Activated T-helper 2 cell treated with anti-CD3 and anti-CD28 coated beads, Interferon-gamma antibody, Interleukin-2, Interleukin-4, amounts not matched to agents 10 μg/mL and 5 μg/mL and 100 μg/mL, durations not matched to agents 14 hours and 24 hours and 36 hours (primary cell): ENCODE measurements around the gene CDH4. TPM values are rescaled to one million over a fixed set of nuclear protein-coding genes. Genes with fewer than 3 reads are reported as not detected.

ENCODE experiments used
- DNase-seq: peaks from one replicate; pipeline ENCODE4 v3.0.0; 2021; ENCODE audit warnings: low spot score
- H3K27ac Mint-ChIP-seq: one replicate; pipeline ENCODE4 v1.8.0; 2021; ENCODE audit warnings: mixed read lengths
- H3K27me3 Mint-ChIP-seq: one replicate; pipeline ENCODE4 v1.8.0; 2021; ENCODE audit warnings: low read depth, mixed read lengths
- H3K36me3 Mint-ChIP-seq: one replicate; pipeline ENCODE4 v1.8.0; 2021; ENCODE audit warnings: low read depth, mixed read lengths
- H3K4me1 Mint-ChIP-seq: one replicate; pipeline ENCODE4 v1.8.0; 2021; ENCODE audit warnings: low read depth, mixed read lengths
- H3K4me3 Mint-ChIP-seq: one replicate; pipeline ENCODE4 v1.8.0; 2021; ENCODE audit warnings: low read depth, mild to moderate bottlenecking, moderate library complexity, mixed read lengths
- H3K9me3 Mint-ChIP-seq: one replicate; pipeline ENCODE4 v1.8.0; 2021; ENCODE audit warnings: mixed read lengths
- intact Hi-C: fragments of 100-400 bp; cut with micrococcal nuclease; formaldehyde crosslinking; loops from one replicate; pipeline ENCODE4 v1.15.1; 2023
- total RNA-seq: library from RNA; stranded (reverse); gene quantifications from 2 replicates; pipeline ENCODE4 v1.2.3, GENCODE V29; 2022

CDH4 gene
- total RNA-seq, 1 donor from 2014 or later = not detected

- Mint-ChIP-seq H3K4me3 (no peak overlapping the region), H3K27ac (no peak overlapping the region), H3K36me3 (no peaks in the 10 kb centered on the region), H3K4me1 (no peaks in the 10 kb centered on the region), H3K27me3 (no peaks in the 10 kb centered on the region), H3K9me3 (no peaks in the 10 kb centered on the region)
- intact Hi-C loops = no loop called here
- no peak for DNase-seq
Measured at GRCh38 chr20:61698598-61699494, 446.8 kb downstream of the CDH4 start.

GRCh38 chr20:61699495-61700374 lies 447.7 kb downstream of the CDH4 start:
- Mint-ChIP-seq H3K4me1 (no peaks in the 10 kb centered on the region), H3K4me3 (no peak overlapping the region), H3K27me3 (no peaks in the 10 kb centered on the region), H3K36me3 (no peaks in the 10 kb centered on the region), H3K9me3 (no peaks in the 10 kb centered on the region), H3K27ac (no peak overlapping the region)
- intact Hi-C loops = no loop called here
- DNase-seq = no peak

GRCh38 chr20:61700595-61701140 lies 448.6 kb downstream of the CDH4 start:
- intact Hi-C loops = no loop called here
- Mint-ChIP-seq H3K4me3 (no peak overlapping the region), H3K27ac (no peak overlapping the region), H3K36me3 (no peaks in the 10 kb centered on the region), H3K9me3 (no peaks in the 10 kb centered on the region), H3K4me1 (no peaks in the 10 kb centered on the region), H3K27me3 (no peaks in the 10 kb centered on the region)
- no peak for DNase-seq

- no peaks in the 10 kb centered on the region for H3K9me3 Mint-ChIP-seq
- H3K27me3 Mint-ChIP-seq = no peaks in the 10 kb centered on the region
- no peaks in the 10 kb centered on the region for H3K36me3 Mint-ChIP-seq
- H3K4me3 Mint-ChIP-seq = no peak overlapping the region
- intact Hi-C loops = no loop called here
- H3K27ac Mint-ChIP-seq = no peak overlapping the region
- H3K4me1 Mint-ChIP-seq = no peaks in the 10 kb centered on the region
- DNase-seq = no peak
Measured at GRCh38 chr20:61701401-61701800, 449.3 kb downstream of the CDH4 start.

- intact Hi-C loops = no loop called here
- Mint-ChIP-seq H3K27me3 (no peaks in the 10 kb centered on the region), H3K4me1 (no peaks in the 10 kb centered on the region), H3K27ac (no peak overlapping the region), H3K36me3 (no peaks in the 10 kb centered on the region), H3K9me3 (no peaks in the 10 kb centered on the region), H3K4me3 (no peak overlapping the region)
- no peak for DNase-seq
Measured at GRCh38 chr20:61701802-61702201, 449.7 kb downstream of the CDH4 start.

- no peak for DNase-seq
- no peaks in the 10 kb centered on the region for H3K27me3 Mint-ChIP-seq
- intact Hi-C loops = no loop called here
- no peaks in the 10 kb centered on the region for H3K4me1 Mint-ChIP-seq
- H3K4me3 Mint-ChIP-seq = no peak overlapping the region
- no peaks in the 10 kb centered on the region for H3K9me3 Mint-ChIP-seq
- H3K36me3 Mint-ChIP-seq = no peaks in the 10 kb centered on the region
- no peak overlapping the region for H3K27ac Mint-ChIP-seq
Measured at GRCh38 chr20:61702246-61702645, 450.2 kb downstream of the CDH4 start.

GRCh38 chr20:61704661-61705060 lies 452.6 kb downstream of the CDH4 start:
- H3K36me3 Mint-ChIP-seq = no peaks in the 10 kb centered on the region
- intact Hi-C loops = no loop called here
- no peak for DNase-seq
- H3K27me3 Mint-ChIP-seq = no peaks in the 10 kb centered on the region
- H3K27ac Mint-ChIP-seq = no peak overlapping the region
- H3K4me1 Mint-ChIP-seq = no peaks in the 10 kb centered on the region
- H3K4me3 Mint-ChIP-seq = no peak overlapping the region
- H3K9me3 Mint-ChIP-seq = no peaks in the 10 kb centered on the region

GRCh38 chr20:61705386-61706258 lies 453.6 kb downstream of the CDH4 start:
- Mint-ChIP-seq H3K36me3 (no peaks in the 10 kb centered on the region), H3K9me3 (no peaks in the 10 kb centered on the region), H3K4me1 (no peaks in the 10 kb centered on the region), H3K27me3 (no peaks in the 10 kb centered on the region), H3K27ac (no peak overlapping the region), H3K4me3 (no peak overlapping the region)
- intact Hi-C loops = no loop called here
- no peak for DNase-seq

- Mint-ChIP-seq H3K4me3 (no peak overlapping the region), H3K9me3 (peaks cover 3% of the 10 kb centered on the region), H3K4me1 (no peaks in the 10 kb centered on the region), H3K27me3 (no peaks in the 10 kb centered on the region), H3K36me3 (no peaks in the 10 kb centered on the region), H3K27ac (no peak overlapping the region)
- no peak for DNase-seq
- intact Hi-C loops = no loop called here
Measured at GRCh38 chr20:61706259-61706961, 454.3 kb downstream of the CDH4 start.

- Mint-ChIP-seq H3K4me1 (no peaks in the 10 kb centered on the region), H3K9me3 (peaks cover 8% of the 10 kb centered on the region)
Measured at GRCh38 chr20:61708891-61709290, 456.8 kb downstream of the CDH4 start.

GRCh38 chr20:61710108-61710507 lies 458.0 kb downstream of the CDH4 start:
- Mint-ChIP-seq H3K4me3 (no peak overlapping the region), H3K4me1 (no peaks in the 10 kb centered on the region), H3K36me3 (no peaks in the 10 kb centered on the region), H3K9me3 (peaks cover 12% of the 10 kb centered on the region), H3K27me3 (no peaks in the 10 kb centered on the region), H3K27ac (no peak overlapping the region)
- intact Hi-C loops = no loop called here
- no peak for DNase-seq

More at GRCh38 chr20:61708891-61709290, 456.8 kb downstream of the CDH4 start:
- Mint-ChIP-seq H3K36me3 (no peaks in the 10 kb centered on the region), H3K27ac (no peak overlapping the region), H3K4me3 (no peak overlapping the region), H3K27me3 (no peaks in the 10 kb centered on the region)
- no peak for DNase-seq
- intact Hi-C loops = no loop called here

GRCh38 chr20:61712688-61713087 lies 460.6 kb downstream of the CDH4 start:
- intact Hi-C loops = no loop called here
- Mint-ChIP-seq H3K36me3 (no peaks in the 10 kb centered on the region), H3K27ac (no peak overlapping the region), H3K27me3 (no peaks in the 10 kb centered on the region), H3K4me1 (no peaks in the 10 kb centered on the region), H3K9me3 (peaks cover 13% of the 10 kb centered on the region), H3K4me3 (no peak overlapping the region)
- DNase-seq = no peak
